Vagina (tissue), 2 donors: ENCODE measurements around the gene RSRP1.
"Not testable (repeated sequence)": the region's sequence is repeated elsewhere in the genome, so short reads cannot be mapped to it uniquely, and the experiment has no call there.

Experiments
- POLR2A ChIP-seq, 2 donors: fragments of 450-650 bp; IDR thresholded peaks; one replicate each; pipeline ENCODE4 v1.6.1; 2017; ENCODE audit warnings: antibody characterized with exemption in 2 of 2, mild to moderate bottlenecking in 2 of 2, moderate library complexity in 2 of 2
- POLR2AphosphoS5 ChIP-seq, 2 donors: sonication (generic); formaldehyde crosslinking; IDR thresholded peaks; one replicate each; pipeline ENCODE4 v1.9.0; 2017; ENCODE audit warnings: antibody characterized with exemption in 2 of 2, mild to moderate bottlenecking in 2 of 2, low read depth in 1 of 2; ENCODE audit not compliant: insufficient read depth in 1 of 2
- TF ChIP-seq, protein P1 (sequence below), 3 experiments: fragments of 450-650 bp in 2 of 3; fragments of 200-600 bp in 1 of 3; sonication (generic) in 1 of 3; IDR thresholded peaks; one replicate each; pipeline ENCODE4 v1.5.1; 2017 to 2019; ENCODE audit warnings: antibody characterized with exemption in 3 of 3, mild to moderate bottlenecking in 2 of 3, moderate library complexity in 2 of 3

DNA sequence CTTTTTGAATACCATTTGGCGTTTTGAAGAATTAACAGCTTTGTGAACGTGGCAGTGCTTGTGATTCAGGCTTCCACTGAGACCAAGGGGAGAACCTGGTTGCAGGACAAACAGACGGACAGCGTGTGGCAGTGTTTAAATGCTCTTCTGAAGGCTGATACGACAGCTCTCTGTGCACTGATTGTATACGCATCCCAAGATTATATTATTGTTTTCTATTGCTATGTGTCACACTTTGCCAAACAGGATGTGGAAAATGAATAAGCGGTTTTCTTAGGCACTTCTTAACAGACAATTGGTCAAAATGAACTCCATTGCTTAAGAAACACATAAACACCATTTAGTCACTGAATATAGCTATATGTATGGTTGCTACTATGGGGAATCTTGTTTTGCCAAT lies 12.6 kb upstream of the RSRP1 start:
- TF ChIP-seq, protein P1, sequence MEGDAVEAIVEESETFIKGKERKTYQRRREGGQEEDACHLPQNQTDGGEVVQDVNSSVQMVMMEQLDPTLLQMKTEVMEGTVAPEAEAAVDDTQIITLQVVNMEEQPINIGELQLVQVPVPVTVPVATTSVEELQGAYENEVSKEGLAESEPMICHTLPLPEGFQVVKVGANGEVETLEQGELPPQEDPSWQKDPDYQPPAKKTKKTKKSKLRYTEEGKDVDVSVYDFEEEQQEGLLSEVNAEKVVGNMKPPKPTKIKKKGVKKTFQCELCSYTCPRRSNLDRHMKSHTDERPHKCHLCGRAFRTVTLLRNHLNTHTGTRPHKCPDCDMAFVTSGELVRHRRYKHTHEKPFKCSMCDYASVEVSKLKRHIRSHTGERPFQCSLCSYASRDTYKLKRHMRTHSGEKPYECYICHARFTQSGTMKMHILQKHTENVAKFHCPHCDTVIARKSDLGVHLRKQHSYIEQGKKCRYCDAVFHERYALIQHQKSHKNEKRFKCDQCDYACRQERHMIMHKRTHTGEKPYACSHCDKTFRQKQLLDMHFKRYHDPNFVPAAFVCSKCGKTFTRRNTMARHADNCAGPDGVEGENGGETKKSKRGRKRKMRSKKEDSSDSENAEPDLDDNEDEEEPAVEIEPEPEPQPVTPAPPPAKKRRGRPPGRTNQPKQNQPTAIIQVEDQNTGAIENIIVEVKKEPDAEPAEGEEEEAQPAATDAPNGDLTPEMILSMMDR (IDR thresholded peaks at IDR 0.05) = not testable (repeated sequence)
- TF ChIP-seq POLR2AphosphoS5 (IDR thresholded peaks at IDR 0.05; ENCODE audit: insufficient read depth in 1 of 2, low read depth in 1 of 2); POLR2A (IDR thresholded peaks at IDR 0.05): not testable (repeated sequence)
